ENCODE data around the gene PARP4.

Gene PARP4

GRCh38 chr13:24456396-24456795 is 56.2 kb downstream of the PARP4 start:
- Histone ChIP-seq H3K4me2 (ENCODE audit: low read length) (no peak overlapping the region), H3K36me3 (ENCODE audit: insufficient read depth, low read length) (peaks cover 70% of the 10 kb centered on the region), H3F3A (ENCODE audit: insufficient read depth, low read length) (no peaks in the 10 kb centered on the region), H3K27ac (ENCODE audit: low read depth, low read length, poor library complexity, severe bottlenecking) (no peak overlapping the region), H3K9me2 (ENCODE audit: low read depth, low read length) (no peaks in the 10 kb centered on the region), H3K9me3 (ENCODE audit: low read length) (no peaks in the 10 kb centered on the region), H3K27me3 (ENCODE audit: insufficient read depth, low read length) (no peaks in the 10 kb centered on the region), H2AFZ (ENCODE audit: low read length) (no peak overlapping the region), H3K9ac (ENCODE audit: low read length) (no peak overlapping the region), H3K4me1 (ENCODE audit: insufficient read depth, low read length, severe bottlenecking) (no peaks in the 10 kb centered on the region), H3K4me3 (ENCODE audit: low read depth, low read length, poor library complexity, severe bottlenecking) (no peak overlapping the region), H3K79me2 (ENCODE audit: insufficient read depth, low read length) (no peaks in the 10 kb centered on the region), H4K20me1 (ENCODE audit: insufficient read depth, low read length) (no peaks in the 10 kb centered on the region)
- TF ChIP-seq CTCF (IDR thresholded peaks at IDR 0.05; ENCODE audit: low read length) (no peak), EZH2 (IDR thresholded peaks at IDR 0.05; ENCODE audit: borderline replicate concordance, low read length) (no peak)

- Histone ChIP-seq H2AFZ (ENCODE audit: low read length) (no peak overlapping the region), H3K79me2 (ENCODE audit: insufficient read depth, low read length) (no peaks in the 10 kb centered on the region), H3K4me1 (ENCODE audit: insufficient read depth, low read length, severe bottlenecking) (no peaks in the 10 kb centered on the region), H3K27me3 (ENCODE audit: insufficient read depth, low read length) (no peaks in the 10 kb centered on the region), H3K9me2 (ENCODE audit: low read depth, low read length) (no peaks in the 10 kb centered on the region), H3K9me3 (ENCODE audit: low read length) (no peaks in the 10 kb centered on the region), H3K4me3 (ENCODE audit: low read depth, low read length, poor library complexity, severe bottlenecking) (no peak overlapping the region), H3F3A (ENCODE audit: insufficient read depth, low read length) (no peaks in the 10 kb centered on the region), H3K36me3 (ENCODE audit: insufficient read depth, low read length) (peaks cover 68% of the 10 kb centered on the region), H3K27ac (ENCODE audit: low read depth, low read length, poor library complexity, severe bottlenecking) (no peak overlapping the region), H3K9ac (ENCODE audit: low read length) (no peak overlapping the region), H3K4me2 (ENCODE audit: low read length) (no peak overlapping the region), H4K20me1 (ENCODE audit: insufficient read depth, low read length) (no peaks in the 10 kb centered on the region)
- no peak for TF ChIP-seq EZH2 (IDR thresholded peaks at IDR 0.05; ENCODE audit: borderline replicate concordance, low read length)
- no peak for TF ChIP-seq CTCF (IDR thresholded peaks at IDR 0.05; ENCODE audit: low read length)
Measured at GRCh38 chr13:24454056-24454455, 58.5 kb downstream of the PARP4 start.

GRCh38 chr13:24452044-24452443 is 60.5 kb downstream of the PARP4 start:
- Histone ChIP-seq H3K4me3 (ENCODE audit: low read depth, low read length, poor library complexity, severe bottlenecking) (no peak overlapping the region), H3K36me3 (ENCODE audit: insufficient read depth, low read length) (peaks cover 69% of the 10 kb centered on the region), H3K9me3 (ENCODE audit: low read length) (no peaks in the 10 kb centered on the region), H3K27me3 (ENCODE audit: insufficient read depth, low read length) (no peaks in the 10 kb centered on the region), H3K4me2 (ENCODE audit: low read length) (no peak overlapping the region), H4K20me1 (ENCODE audit: insufficient read depth, low read length) (no peaks in the 10 kb centered on the region), H3K9me2 (ENCODE audit: low read depth, low read length) (no peaks in the 10 kb centered on the region), H3K9ac (ENCODE audit: low read length) (no peak overlapping the region), H3F3A (ENCODE audit: insufficient read depth, low read length) (no peaks in the 10 kb centered on the region), H2AFZ (ENCODE audit: low read length) (no peak overlapping the region), H3K4me1 (ENCODE audit: insufficient read depth, low read length, severe bottlenecking) (no peaks in the 10 kb centered on the region), H3K79me2 (ENCODE audit: insufficient read depth, low read length) (no peaks in the 10 kb centered on the region), H3K27ac (ENCODE audit: low read depth, low read length, poor library complexity, severe bottlenecking) (no peak overlapping the region)
- TF ChIP-seq CTCF (IDR thresholded peaks at IDR 0.05; ENCODE audit: low read length) (no peak), EZH2 (IDR thresholded peaks at IDR 0.05; ENCODE audit: borderline replicate concordance, low read length) (no peak)

Data from OCI-LY1 (cell line).